ENCODE data around the gene KCNK15. TPM values are rescaled to one million over a fixed set of nuclear protein-coding genes. Genes with fewer than 3 reads are reported as not detected.

KCNK15 gene
- total RNA-seq, 1 experiment from 2014 or later = 0.13 TPM

GRCh38 chr20:44727651-44728050, 18.0 kb upstream of the KCNK15 start:
- no peak for DNase-seq (ENCODE audit: low read depth, low spot score)
- in situ Hi-C loops (cut with HindIII; ENCODE audit: low pct_unique_long_range_greater_than_20kb, low sequenced_read_pairs) = no loop called here

DNA sequence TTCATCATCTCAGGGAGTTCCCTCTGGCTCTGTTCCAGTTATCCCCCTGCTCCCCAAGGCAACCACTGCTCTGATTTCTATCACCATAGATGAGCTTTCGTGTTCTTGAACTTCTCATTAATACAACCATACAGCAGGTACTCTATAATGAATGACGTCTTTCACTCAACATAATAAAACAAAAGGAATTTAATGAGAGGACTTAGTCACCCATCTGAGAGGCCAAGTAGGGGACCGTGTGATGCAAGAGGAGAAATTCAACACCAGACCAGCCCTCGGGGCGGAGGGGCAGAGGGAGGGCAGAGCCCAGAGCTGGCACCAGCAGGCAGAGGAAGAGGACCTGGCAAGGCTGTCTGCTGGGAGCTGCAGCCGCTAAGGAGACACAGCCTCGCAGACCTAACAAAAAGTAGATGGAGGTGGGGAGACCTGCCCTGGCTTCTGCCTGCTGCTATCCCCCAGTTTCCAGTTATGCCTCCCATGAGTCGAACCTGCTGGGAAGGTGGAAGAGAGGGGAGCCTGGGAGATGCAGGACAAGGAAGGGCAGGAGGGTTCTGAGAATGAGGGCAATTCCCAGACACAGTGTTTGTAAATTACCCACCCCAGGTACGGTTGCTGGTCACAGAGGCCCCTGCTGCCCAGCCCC, 16.7 kb upstream of the KCNK15 start:
- in situ Hi-C loops (cut with HindIII; ENCODE audit: low pct_unique_long_range_greater_than_20kb, low sequenced_read_pairs) = no loop called here
- DNase-seq (ENCODE audit: low read depth, low spot score) = peak; percentile 94

GRCh38 chr20:44730441-44730840, 15.2 kb upstream of the KCNK15 start:
- DNase-seq (ENCODE audit: low read depth, low spot score) = peak; percentile 74
- in situ Hi-C loops (cut with HindIII; ENCODE audit: low pct_unique_long_range_greater_than_20kb, low sequenced_read_pairs) = no loop called here

GRCh38 chr20:44731657-44732056, 14.0 kb upstream of the KCNK15 start:
- no peak for DNase-seq (ENCODE audit: low read depth, low spot score)

GRCh38 chr20:44732327-44732726, 13.3 kb upstream of the KCNK15 start:
- no peak for DNase-seq (ENCODE audit: low read depth, low spot score)
- in situ Hi-C loops (cut with HindIII; ENCODE audit: low pct_unique_long_range_greater_than_20kb, low sequenced_read_pairs) = no loop called here

More at GRCh38 chr20:44731657-44732056, 14.0 kb upstream of the KCNK15 start:
- in situ Hi-C loops (cut with HindIII; ENCODE audit: low pct_unique_long_range_greater_than_20kb, low sequenced_read_pairs) = no loop called here

DNA sequence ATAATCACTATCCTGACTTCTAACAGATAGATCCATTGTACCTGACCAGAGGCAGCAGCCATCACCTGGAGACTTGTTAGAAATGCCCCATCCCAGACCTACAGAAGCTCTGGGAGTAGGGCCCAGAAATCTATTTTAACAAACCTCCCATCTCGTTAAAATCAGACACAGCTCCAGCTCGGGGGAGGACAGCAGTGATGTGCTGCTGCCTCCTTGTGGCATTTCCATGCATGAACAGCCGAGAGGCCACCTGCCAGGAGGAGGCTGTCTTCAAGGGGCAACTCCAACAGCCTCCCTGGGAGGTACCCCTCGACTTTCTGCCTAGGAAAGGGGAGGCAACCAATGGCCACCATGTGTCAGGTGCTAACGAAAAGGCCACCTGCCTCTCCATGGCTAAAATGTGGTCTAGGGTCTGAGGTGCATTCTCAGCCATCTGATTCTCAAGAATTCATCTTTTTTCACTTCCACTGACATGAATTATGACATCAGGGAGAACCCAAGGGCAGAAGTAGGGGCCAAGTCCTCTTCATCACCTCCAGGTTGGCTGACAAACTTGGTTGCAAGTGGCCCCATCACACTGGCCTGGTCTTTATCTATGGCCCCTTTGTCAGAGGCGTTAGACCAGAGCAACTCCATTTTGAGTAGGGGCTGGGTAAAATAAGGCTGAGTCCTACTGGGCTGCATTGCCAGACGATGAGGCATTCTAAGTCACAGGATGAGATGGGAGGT, 12.2 kb upstream of the KCNK15 start:
- peak; percentile 83 for DNase-seq (ENCODE audit: low read depth, low spot score)
- in situ Hi-C loops (cut with HindIII; ENCODE audit: low pct_unique_long_range_greater_than_20kb, low sequenced_read_pairs) = no loop called here

- DNase-seq (ENCODE audit: low read depth, low spot score) = peak; percentile 57
- in situ Hi-C loops (cut with HindIII; ENCODE audit: low pct_unique_long_range_greater_than_20kb, low sequenced_read_pairs) = no loop called here
These were observed 10.7 kb upstream of the KCNK15 start for GRCh38 chr20:44734938-44735337.

GRCh38 chr20:44735816-44736169, 9.9 kb upstream of the KCNK15 start:
- DNase-seq (ENCODE audit: low read depth, low spot score) = no peak
- in situ Hi-C loops (cut with HindIII; ENCODE audit: low pct_unique_long_range_greater_than_20kb, low sequenced_read_pairs) = no loop called here

- in situ Hi-C loops (cut with HindIII; ENCODE audit: low pct_unique_long_range_greater_than_20kb, low sequenced_read_pairs) = no loop called here
- DNase-seq (ENCODE audit: low read depth, low spot score) = peak; percentile 95
These were observed 9.3 kb upstream of the KCNK15 start for GRCh38 chr20:44736170-44737021.

DNA sequence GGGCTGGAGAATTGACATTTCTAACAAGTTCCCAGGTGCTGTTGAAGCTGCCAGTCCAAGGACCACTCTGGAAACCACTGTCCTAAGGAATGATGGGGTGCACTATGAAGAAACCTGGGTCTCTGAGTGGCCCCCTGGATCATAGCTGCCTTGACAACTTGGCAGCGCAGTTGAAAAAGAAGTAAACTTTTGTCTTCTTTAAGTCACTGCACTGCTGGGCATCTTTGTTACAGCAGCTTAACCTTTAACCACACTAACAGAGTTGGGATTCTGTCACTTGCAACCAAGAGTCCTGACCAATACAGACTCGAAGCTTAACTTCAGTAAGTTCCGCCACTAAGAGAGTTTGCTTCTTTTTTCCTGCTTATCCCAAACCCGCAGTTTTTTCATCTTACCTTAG, 8.5 kb upstream of the KCNK15 start:
- in situ Hi-C loops (cut with HindIII; ENCODE audit: low pct_unique_long_range_greater_than_20kb, low sequenced_read_pairs) = no loop called here
- no peak for DNase-seq (ENCODE audit: low read depth, low spot score)

- in situ Hi-C loops (cut with HindIII; ENCODE audit: low pct_unique_long_range_greater_than_20kb, low sequenced_read_pairs) = no loop called here
- DNase-seq (ENCODE audit: low read depth, low spot score) = peak; percentile 95
These were observed 6.7 kb upstream of the KCNK15 start for GRCh38 chr20:44738813-44739477.

- in situ Hi-C loops (cut with HindIII; ENCODE audit: low pct_unique_long_range_greater_than_20kb, low sequenced_read_pairs) = no loop called here
- DNase-seq (ENCODE audit: low read depth, low spot score) = no peak
These were observed 5.7 kb upstream of the KCNK15 start for GRCh38 chr20:44739942-44740341.

DNA sequence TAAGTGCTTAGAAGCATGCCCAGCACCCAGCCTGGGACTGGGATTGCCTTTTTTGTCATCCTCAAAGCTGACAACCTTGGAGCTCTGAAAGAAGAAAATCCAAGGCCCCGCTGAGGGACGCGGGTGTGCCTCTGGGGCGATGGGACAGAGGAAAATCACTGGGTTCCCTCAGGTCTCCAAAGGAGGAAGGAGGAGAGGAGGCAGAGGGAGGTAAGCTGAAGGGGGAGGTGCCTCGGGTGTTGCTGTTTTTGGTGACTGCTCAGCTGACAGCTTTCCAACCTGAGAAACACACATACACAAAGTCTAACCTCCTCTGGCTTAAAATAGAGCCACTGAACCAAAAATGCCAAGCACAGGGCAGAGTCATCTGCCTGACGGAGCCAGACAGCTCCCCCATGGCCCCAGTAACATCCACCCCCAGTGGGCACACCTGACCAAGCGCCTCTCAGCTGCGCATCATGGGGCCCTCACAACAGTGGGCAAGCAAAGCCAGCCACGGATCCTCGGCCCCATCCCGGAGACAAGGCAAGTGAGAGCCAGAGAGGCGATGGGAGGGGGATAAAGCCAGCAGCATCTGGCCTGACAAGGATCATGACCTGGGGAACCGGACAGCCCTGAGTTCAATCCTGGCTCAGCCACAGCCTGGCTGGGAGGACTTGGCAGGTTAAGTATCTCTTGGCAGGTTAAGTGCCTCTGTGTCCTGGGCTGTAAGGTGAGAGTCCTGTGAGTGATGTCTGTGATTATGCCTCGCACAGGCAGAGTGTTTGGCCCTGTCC, 3.2 kb upstream of the KCNK15 start:
- no peak for DNase-seq (ENCODE audit: low read depth, low spot score)
- in situ Hi-C loops (cut with HindIII; ENCODE audit: low pct_unique_long_range_greater_than_20kb, low sequenced_read_pairs) = no loop called here

DNA sequence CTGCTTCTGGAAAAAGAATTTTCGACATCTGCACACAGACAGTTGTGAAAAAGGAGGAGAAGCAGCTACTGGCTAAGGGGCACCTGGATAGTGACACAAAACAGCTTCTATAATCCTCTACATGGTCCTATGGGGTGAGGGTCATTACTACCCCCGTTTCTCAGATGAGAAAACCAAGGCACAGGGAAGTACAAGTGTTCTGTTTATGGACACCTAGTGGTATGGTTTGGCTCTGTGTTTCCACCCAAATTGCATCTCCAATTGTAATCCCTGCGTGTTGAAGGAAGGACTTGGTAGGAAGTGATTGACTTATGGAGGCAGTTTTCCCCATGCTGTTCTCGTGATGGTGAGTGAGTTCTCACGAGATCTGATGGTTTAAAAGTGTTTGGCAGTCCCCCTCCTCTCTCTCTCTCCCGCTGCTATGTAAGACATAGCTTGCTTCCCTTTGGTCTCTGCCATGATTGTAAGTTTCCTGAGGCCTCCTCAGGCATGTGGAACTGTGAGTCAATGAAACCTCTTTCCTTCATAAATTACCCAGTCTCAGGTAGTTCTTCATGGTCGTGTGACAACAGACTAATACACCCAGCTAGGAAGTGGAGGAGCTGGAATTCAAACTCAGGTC, 2.5 kb upstream of the KCNK15 start:
- in situ Hi-C loops (cut with HindIII; ENCODE audit: low pct_unique_long_range_greater_than_20kb, low sequenced_read_pairs) = no loop called here
- peak; percentile 25 for DNase-seq (ENCODE audit: low read depth, low spot score)

GRCh38 chr20:44743916-44744655, 1.6 kb upstream of the KCNK15 start:
- no peak for DNase-seq (ENCODE audit: low read depth, low spot score)
- in situ Hi-C loops (cut with HindIII; ENCODE audit: low pct_unique_long_range_greater_than_20kb, low sequenced_read_pairs) = no loop called here

DNA sequence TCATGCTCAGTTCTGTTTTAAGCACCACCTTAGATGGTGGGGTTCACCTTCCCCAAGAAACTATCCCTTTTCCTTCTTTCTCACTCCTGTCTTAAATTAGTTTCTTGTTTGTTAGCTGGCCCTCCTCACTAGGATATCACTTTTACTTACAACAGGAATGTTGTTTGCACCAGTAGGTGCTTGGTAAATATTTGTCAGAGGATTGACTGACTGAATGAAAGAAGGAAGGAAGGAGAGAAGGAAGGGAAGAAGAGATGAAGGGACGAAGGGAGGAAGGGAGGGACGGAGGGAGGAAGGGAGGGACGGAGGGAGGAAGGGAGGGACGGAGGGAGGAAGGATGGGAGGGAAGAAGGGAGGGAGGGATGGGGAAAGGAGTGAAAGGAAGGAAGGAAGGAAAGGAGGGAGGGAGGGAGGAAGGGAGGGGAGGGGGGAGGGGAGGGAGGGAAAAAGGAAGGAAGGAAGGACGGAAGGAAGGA, 505 bp upstream of the KCNK15 start:
- no peak for DNase-seq (ENCODE audit: low read depth, low spot score)
- in situ Hi-C loops (cut with HindIII; ENCODE audit: low pct_unique_long_range_greater_than_20kb, low sequenced_read_pairs) = no loop called here

All from SK-MEL-5 (cell line).